ENCODE measurements around the gene DIP2A. TPM values are rescaled to one million over a fixed set of nuclear protein-coding genes. Genes with fewer than 3 reads are reported as not detected.
A peak's percentile ranks its signal among the peaks of the same experiment; 100 is the strongest.

Gene DIP2A
- total and polyA plus RNA-seq, 2 of the 13 experiments (the other 11 are each of a cell fraction or from before 2014, with no cell fraction given): 18.5 to 37.6 TPM

DNA sequence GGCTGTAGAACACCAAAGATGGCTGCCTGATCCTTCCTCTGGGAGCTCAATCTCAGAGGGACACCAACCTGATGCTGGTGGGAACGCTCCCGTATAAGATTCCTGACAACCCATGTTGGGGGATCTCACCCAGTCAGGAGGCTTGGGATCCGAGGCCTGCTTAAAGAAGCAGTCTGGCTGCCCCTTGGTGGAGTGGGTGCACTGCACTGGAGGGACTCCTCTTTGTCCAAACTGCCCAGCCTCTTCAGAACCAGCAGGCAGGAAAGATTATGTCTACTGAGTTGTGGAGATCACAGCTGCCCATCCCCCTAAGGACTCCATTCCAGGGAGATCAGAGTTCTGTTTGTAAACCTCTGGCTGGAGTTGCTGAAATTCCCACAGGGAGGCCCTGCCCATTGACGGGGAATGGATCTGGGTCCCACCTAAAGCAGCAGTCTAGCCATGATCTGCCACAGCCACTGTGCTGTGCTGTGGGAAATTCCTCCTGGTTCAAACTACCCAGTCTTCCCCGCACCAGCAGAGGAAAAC is 123.2 kb downstream of the DIP2A start (continued):
- TF ChIP-seq ETS1 (CRISPR knock-in tag; IDR thresholded peaks at IDR 0.05) (no peak), CEBPB (IDR thresholded peaks at IDR 0.05; ENCODE audit: borderline replicate concordance, low read depth, low read length) (no peak), ZNF326 (CRISPR knock-in tag; IDR thresholded peaks at IDR 0.05; ENCODE audit: borderline replicate concordance) (no peak), TAF15 (IDR thresholded peaks at IDR 0.05; ENCODE audit: low read depth, low read length, poor library complexity, severe bottlenecking) (no peak), ZNF616 (CRISPR knock-in tag; IDR thresholded peaks at IDR 0.05; ENCODE audit: low read depth) (no peak), ZNF605 (CRISPR knock-in tag; IDR thresholded peaks at IDR 0.05) (peak; percentile 76; the same call in 1 of the 2 replicates), ZFP82 (CRISPR knock-in tag; IDR thresholded peaks at IDR 0.05; ENCODE audit: borderline replicate concordance) (no peak), ZNF639 (CRISPR knock-in tag; conservative IDR thresholded peaks at IDR 0.05) (no peak), SUZ12 (IDR thresholded peaks at IDR 0.05; ENCODE audit: low read depth, low read length) (no peak), ELF4 (CRISPR knock-in tag; IDR thresholded peaks at IDR 0.05; ENCODE audit: borderline replicate concordance) (no peak), RARA (CRISPR knock-in tag; IDR thresholded peaks at IDR 0.05) (no peak), ZNF124 (CRISPR knock-in tag; IDR thresholded peaks at IDR 0.05) (no peak; the same call in 1 of the 2 replicates), USF2 (IDR thresholded peaks at IDR 0.05; ENCODE audit: low read depth, low read length) (no peak), USF2 (CRISPR knock-in tag; IDR thresholded peaks at IDR 0.05; ENCODE audit: borderline replicate concordance) (no peak), ZNF142 (CRISPR knock-in tag; IDR thresholded peaks at IDR 0.05) (no peak), FOSL2 (CRISPR knock-in tag; IDR thresholded peaks at IDR 0.05) (no peak), TAF1 (CRISPR knock-in tag; IDR thresholded peaks at IDR 0.05) (no peak), YY1 (IDR thresholded peaks at IDR 0.05; ENCODE audit: insufficient read depth, insufficient replicate concordance, low read depth, low read length) (peak; percentile 51), FOXO1 (CRISPR knock-in tag; IDR thresholded peaks at IDR 0.05) (no peak), ZBTB7A (CRISPR knock-in tag; IDR thresholded peaks at IDR 0.05) (no peak), XBP1 (CRISPR knock-in tag; IDR thresholded peaks at IDR 0.05) (no peak)

All from HepG2 (cell line).